Transverse colon (tissue), 3 donors: Measurements from ENCODE around the gene POU2F3.

Experiments used
- POLR2A ChIP-seq: fragments of 450-650 bp; IDR thresholded peaks from one replicate; pipeline ENCODE4 v1.6.1; 2016; ENCODE audit warnings: antibody characterized with exemption, mild to moderate bottlenecking, moderate library complexity
- TF ChIP-seq, protein P1 (sequence below), 5 experiments: fragments of 200-600 bp in 3 of 5; fragments of 450-650 bp in 2 of 5; sonication (generic) in 3 of 5; IDR thresholded peaks; 1 replicate in 2 of 5; 2 replicates in 3 of 5; pipeline ENCODE4 v1.5.1; 2016 to 2017; ENCODE audit warnings: antibody characterized with exemption in 5 of 5, inconsistent platforms in 3 of 5, mild to moderate bottlenecking in 2 of 5, moderate library complexity in 1 of 5

DNA sequence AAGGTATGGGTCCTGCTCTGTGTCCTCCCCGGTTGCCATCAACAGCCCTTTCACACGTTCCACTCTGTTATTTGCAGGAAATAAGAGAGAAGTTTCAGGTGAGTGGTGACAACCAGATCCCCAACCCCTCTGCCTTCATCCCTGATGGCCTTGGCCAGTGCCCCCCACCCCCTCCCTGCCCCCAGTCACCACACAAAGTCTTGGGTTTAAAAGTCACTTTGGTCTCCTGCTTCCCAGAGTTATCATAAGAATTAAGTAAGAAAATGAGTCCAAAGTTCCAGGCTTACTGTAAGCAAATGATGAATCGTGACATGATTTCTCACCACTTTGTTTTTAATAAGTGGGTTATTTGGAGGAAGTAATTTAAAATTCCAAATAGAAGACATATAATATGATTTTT, 38.3 kb upstream of the POU2F3 start:
- TF ChIP-seq, protein P1, sequence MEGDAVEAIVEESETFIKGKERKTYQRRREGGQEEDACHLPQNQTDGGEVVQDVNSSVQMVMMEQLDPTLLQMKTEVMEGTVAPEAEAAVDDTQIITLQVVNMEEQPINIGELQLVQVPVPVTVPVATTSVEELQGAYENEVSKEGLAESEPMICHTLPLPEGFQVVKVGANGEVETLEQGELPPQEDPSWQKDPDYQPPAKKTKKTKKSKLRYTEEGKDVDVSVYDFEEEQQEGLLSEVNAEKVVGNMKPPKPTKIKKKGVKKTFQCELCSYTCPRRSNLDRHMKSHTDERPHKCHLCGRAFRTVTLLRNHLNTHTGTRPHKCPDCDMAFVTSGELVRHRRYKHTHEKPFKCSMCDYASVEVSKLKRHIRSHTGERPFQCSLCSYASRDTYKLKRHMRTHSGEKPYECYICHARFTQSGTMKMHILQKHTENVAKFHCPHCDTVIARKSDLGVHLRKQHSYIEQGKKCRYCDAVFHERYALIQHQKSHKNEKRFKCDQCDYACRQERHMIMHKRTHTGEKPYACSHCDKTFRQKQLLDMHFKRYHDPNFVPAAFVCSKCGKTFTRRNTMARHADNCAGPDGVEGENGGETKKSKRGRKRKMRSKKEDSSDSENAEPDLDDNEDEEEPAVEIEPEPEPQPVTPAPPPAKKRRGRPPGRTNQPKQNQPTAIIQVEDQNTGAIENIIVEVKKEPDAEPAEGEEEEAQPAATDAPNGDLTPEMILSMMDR (IDR thresholded peaks at IDR 0.05): no peak
- no peak for TF ChIP-seq POLR2A
